Colonic mucosa (tissue), 4 donors: ENCODE data around the gene CDH1. TPM values are rescaled to one million over a fixed set of nuclear protein-coding genes. Genes with fewer than 3 reads are reported as not detected.

Experiments used
- DNase-seq: peaks from one replicate; pipeline ENCODE4 v3.0.0-alpha.2; 2020
- H3K27ac ChIP-seq: fragments of 200-600 bp; one replicate; pipeline ENCODE4 v1.8.0; 2021
- H3K27me3 ChIP-seq: fragments of 200-600 bp; one replicate; pipeline ENCODE4 v1.8.0; 2021
- H3K36me3 ChIP-seq: fragments of 200-600 bp; one replicate; pipeline ENCODE4 v1.8.0; 2021
- H3K4me1 ChIP-seq: fragments of 200-600 bp; one replicate; pipeline ENCODE4 v1.8.0; 2021; ENCODE audit warnings: mild to moderate bottlenecking
- H3K4me3 ChIP-seq: fragments of 200-600 bp; one replicate; pipeline ENCODE4 v1.8.0; 2021
- H3K9ac ChIP-seq, 2 donors: one replicate each; pipeline ENCODE4 v1.7.0; 2013; ENCODE audit warnings: control low read depth in 2 of 2, low read depth in 2 of 2, low read length in 2 of 2
- H3K9me3 ChIP-seq: fragments of 200-600 bp; one replicate; pipeline ENCODE4 v1.8.0; 2021
- intact Hi-C: fragments of 100-400 bp; cut with DNase I; formaldehyde crosslinking; loops from one replicate; pipeline ENCODE4 v1.14.1; 2022
- total RNA-seq, 2 donors: library from RNA; stranded (reverse); fragmentation: NEBNext Ultra II Directional in 1 of 2; extraction: Animal tissue kit (Norgen Biotek cat#: 25700) in 1 of 2; gene quantifications; one replicate each; pipeline ENCODE4 v1.2.1, GENCODE V29; 2021
- TF ChIP-seq, protein P1 (sequence below): fragments of 200-600 bp; IDR thresholded peaks from one replicate; pipeline ENCODE4 v1.8.0; 2022; ENCODE audit warnings: antibody characterized with exemption, mild to moderate bottlenecking
- donor health status: healthy.
- donor health status: DM: no; HTN: no; CAD: no.
- donor health status: DM: no; HTN: no; CAD: no.

CDH1 gene
- 100 to 1,000 TPM; 494 to 519 TPM for total RNA-seq

DNA sequence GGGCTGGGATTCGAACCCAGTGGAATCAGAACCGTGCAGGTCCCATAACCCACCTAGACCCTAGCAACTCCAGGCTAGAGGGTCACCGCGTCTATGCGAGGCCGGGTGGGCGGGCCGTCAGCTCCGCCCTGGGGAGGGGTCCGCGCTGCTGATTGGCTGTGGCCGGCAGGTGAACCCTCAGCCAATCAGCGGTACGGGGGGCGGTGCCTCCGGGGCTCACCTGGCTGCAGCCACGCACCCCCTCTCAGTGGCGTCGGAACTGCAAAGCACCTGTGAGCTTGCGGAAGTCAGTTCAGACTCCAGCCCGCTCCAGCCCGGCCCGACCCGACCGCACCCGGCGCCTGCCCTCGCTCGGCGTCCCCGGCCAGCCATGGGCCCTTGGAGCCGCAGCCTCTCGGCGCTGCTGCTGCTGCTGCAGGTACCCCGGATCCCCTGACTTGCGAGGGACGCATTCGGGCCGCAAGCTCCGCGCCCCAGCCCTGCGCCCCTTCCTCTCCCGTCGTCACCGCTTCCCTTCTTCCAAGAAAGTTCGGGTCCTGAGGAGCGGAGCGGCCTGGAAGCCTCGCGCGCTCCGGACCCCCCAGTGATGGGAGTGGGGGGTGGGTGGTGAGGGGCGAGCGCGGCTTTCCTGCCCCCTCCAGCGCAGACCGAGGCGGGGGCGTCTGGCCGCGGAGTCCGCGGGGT is at the start of gene CDH1:
TSS of gene CDH1 (plus strand) at position 247 of the 684 bp plus-strand sequence. CDS start at position 371, 124 bp downstream.
- Histone ChIP-seq H3K4me3 (peak within 1 kb of the TSS; percentile 62), H3K27ac (peak within 1 kb of the TSS; percentile 82), H3K9me3 (no peaks in the 10 kb centered on the region), H3K27me3 (peaks cover 9% of the 10 kb centered on the region), H3K4me1 (no peaks in the 10 kb centered on the region), H3K9ac (peak within 1 kb of the TSS; percentile 91), H3K36me3 (no peaks in the 10 kb centered on the region)
- TF ChIP-seq, protein P1, sequence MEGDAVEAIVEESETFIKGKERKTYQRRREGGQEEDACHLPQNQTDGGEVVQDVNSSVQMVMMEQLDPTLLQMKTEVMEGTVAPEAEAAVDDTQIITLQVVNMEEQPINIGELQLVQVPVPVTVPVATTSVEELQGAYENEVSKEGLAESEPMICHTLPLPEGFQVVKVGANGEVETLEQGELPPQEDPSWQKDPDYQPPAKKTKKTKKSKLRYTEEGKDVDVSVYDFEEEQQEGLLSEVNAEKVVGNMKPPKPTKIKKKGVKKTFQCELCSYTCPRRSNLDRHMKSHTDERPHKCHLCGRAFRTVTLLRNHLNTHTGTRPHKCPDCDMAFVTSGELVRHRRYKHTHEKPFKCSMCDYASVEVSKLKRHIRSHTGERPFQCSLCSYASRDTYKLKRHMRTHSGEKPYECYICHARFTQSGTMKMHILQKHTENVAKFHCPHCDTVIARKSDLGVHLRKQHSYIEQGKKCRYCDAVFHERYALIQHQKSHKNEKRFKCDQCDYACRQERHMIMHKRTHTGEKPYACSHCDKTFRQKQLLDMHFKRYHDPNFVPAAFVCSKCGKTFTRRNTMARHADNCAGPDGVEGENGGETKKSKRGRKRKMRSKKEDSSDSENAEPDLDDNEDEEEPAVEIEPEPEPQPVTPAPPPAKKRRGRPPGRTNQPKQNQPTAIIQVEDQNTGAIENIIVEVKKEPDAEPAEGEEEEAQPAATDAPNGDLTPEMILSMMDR, result no peak
- DNase-seq, result peak; percentile 97
- intact Hi-C loops, result no loop called here

DNA sequence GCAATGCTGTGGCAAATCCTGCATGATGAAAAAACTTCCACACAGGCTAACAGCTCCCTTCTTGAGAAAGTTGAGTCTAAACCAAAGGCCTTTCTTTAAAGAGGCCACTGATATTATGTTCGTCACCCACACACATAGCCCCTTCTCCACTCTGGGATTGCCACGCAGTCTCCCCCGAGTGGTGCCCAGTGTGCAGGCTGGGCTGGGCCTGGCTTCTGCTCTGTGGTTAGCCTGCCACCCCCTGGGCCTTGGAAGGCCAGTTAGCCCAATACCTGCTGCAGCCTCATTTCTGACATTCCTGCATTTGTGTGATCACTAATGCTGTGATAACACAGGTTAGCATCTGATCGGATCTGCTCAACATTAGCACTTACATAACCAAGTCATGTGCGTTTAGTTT is 47.2 kb upstream of the CDH1 start:
- no peaks in the 10 kb centered on the region for H3K27me3 ChIP-seq
- H3K27ac ChIP-seq, result no peak overlapping the region
- H3K4me3 ChIP-seq, result no peak overlapping the region
- intact Hi-C loops, result loop anchor here (10.0 kb wide), 1 partner anchor 155 kb away; the partner anchor contains the start of gene ZFP90
- no peaks in the 10 kb centered on the region for H3K4me1 ChIP-seq
- no peaks in the 10 kb centered on the region for H3K36me3 ChIP-seq
- DNase-seq, result no peak
- TF ChIP-seq, protein P1, result no peak
- H3K9me3 ChIP-seq, result no peaks in the 10 kb centered on the region
- no peak overlapping the region for H3K9ac ChIP-seq

DNA sequence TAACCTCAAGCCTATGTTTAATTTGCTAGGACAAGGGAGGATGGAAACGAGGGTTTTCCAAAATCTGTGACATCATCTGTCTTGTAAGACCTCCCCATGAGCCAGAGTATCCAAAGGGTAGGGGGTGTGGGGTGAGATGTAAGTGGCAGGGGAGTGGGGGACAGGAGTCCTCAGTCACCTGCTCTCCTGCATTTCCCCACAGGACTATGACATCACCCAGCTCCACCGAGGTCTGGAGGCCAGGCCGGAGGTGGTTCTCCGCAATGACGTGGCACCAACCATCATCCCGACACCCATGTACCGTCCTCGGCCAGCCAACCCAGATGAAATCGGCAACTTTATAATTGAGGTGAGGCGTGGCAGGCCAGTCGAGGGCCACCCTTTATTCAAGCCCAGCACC is 41.5 kb upstream of the CDH1 start:
- TF ChIP-seq, protein P1, result no peak
- intact Hi-C loops, result loop anchor here (10.0 kb wide), 1 partner anchor 161 kb away; the partner anchor contains the start of gene ZFP90
- no peaks in the 10 kb centered on the region for H3K9me3 ChIP-seq
- H3K27me3 ChIP-seq, result no peaks in the 10 kb centered on the region
- H3K27ac ChIP-seq, result no peak overlapping the region
- H3K9ac ChIP-seq, result no peak overlapping the region
- H3K4me1 ChIP-seq, result no peaks in the 10 kb centered on the region
- H3K4me3 ChIP-seq, result no peak overlapping the region
- no peaks in the 10 kb centered on the region for H3K36me3 ChIP-seq
- DNase-seq, result no peak

DNA sequence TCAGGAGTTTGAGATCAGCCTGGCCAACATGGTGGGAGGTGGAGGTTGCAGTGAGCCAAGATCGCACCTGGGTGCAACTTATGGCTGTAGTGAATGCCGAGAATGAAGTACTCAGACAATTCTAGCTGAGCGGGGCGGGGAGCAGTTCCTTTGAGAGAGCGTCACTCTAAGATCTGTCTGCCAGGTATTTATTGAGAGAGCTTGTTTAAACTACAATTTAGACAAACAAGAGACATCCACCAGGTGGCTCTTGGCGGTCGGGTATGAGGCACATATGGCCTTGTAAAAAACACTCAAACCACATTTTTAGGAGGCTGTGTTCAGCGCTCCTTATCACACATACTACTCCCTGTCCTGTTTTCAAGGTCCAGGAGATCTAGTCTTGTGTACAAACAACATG is 40.6 kb upstream of the CDH1 start:
- TF ChIP-seq, protein P1, result no peak
- intact Hi-C loops, result loop anchor here (10.0 kb wide), 1 partner anchor 162 kb away; the partner anchor contains the start of gene ZFP90
- H3K27ac ChIP-seq, result no peak overlapping the region
- no peaks in the 10 kb centered on the region for H3K27me3 ChIP-seq
- H3K9ac ChIP-seq, result no peak overlapping the region
- H3K36me3 ChIP-seq, result no peaks in the 10 kb centered on the region
- H3K9me3 ChIP-seq, result no peaks in the 10 kb centered on the region
- H3K4me1 ChIP-seq, result no peaks in the 10 kb centered on the region
- peak; percentile 65 for DNase-seq
- no peak overlapping the region for H3K4me3 ChIP-seq

DNA sequence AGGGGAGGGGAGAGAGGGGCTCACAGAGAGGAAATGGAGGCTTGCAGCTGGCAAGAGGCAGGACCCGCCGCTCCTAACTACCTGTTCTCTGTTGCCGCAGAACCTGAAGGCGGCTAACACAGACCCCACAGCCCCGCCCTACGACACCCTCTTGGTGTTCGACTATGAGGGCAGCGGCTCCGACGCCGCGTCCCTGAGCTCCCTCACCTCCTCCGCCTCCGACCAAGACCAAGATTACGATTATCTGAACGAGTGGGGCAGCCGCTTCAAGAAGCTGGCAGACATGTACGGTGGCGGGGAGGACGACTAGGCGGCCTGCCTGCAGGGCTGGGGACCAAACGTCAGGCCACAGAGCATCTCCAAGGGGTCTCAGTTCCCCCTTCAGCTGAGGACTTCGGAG is 39.0 kb upstream of the CDH1 start:
- Histone ChIP-seq H3K9ac (no peak overlapping the region), H3K27me3 (no peaks in the 10 kb centered on the region), H3K36me3 (no peaks in the 10 kb centered on the region), H3K9me3 (no peaks in the 10 kb centered on the region), H3K4me1 (no peaks in the 10 kb centered on the region), H3K4me3 (no peak overlapping the region), H3K27ac (no peak overlapping the region)
- TF ChIP-seq, protein P1, result no peak
- intact Hi-C loops, result loop anchor here (10.0 kb wide), 1 partner anchor 163 kb away; the partner anchor contains the start of gene ZFP90
- DNase-seq, result no peak
